Measurements from ENCODE around the gene TOB1. TPM values are rescaled to one million over a fixed set of nuclear protein-coding genes. Genes with fewer than 3 reads are reported as not detected.

The TOB1 gene
- total RNA-seq, 3 donors from 2014 or later (not counting 1 experiment from before 2014, with no cell fraction given) = 51.1 to 123 (median 110) TPM

DNA sequence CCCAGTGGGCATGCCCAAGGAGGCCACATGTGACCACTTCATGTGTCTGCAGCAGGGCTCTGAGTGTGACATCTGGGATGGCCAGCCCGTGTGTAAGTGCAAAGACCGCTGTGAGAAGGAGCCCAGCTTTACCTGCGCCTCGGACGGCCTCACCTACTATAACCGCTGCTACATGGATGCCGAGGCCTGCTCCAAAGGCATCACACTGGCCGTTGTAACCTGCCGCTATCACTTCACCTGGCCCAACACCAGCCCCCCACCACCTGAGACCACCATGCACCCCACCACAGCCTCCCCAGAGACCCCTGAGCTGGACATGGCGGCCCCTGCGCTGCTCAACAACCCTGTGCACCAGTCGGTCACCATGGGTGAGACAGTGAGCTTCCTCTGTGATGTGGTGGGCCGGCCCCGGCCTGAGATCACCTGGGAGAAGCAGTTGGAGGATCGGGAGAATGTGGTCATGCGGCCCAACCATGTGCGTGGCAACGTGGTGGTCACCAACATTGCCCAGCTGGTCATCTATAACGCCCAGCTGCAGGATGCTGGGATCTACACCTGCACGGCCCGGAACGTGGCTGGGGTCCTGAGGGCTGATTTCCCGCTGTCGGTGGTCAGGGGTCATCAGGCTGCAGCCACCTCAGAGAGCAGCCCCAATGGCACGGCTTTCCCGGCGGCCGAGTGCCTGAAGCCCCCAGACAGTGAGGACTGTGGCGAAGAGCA is 26.4 kb downstream of the TOB1 start:
- Histone ChIP-seq H3K27me3 (ENCODE audit: control insufficient read depth, insufficient read depth, low read length) (no peaks in the 10 kb centered on the region), H3K9me3 (ENCODE audit: control insufficient read depth, insufficient read depth, low read length) (no peaks in the 10 kb centered on the region), H3K4me3 (ENCODE audit: low read length) (no peak overlapping the region), H3K27ac (ENCODE audit: low read length) (no peak overlapping the region), H3K36me3 (ENCODE audit: control insufficient read depth, insufficient read depth, low read length) (no peaks in the 10 kb centered on the region), H3K4me1 (ENCODE audit: control insufficient read depth, insufficient read depth, low read length) (peaks cover 3% of the 10 kb centered on the region)
- Mint-ChIP-seq H3K27me3 (ENCODE audit: low read depth in 2 of 2) (peaks cover 7 to 8% of the 10 kb centered on the region in 2 donors), H3K4me3 (no peak overlapping the region), H3K36me3 (no peaks in the 10 kb centered on the region), H3K27ac (no peak overlapping the region), H3K4me1 (no peaks in the 10 kb centered on the region), H3K9me3 (no peaks in the 10 kb centered on the region)
- WGBS (ENCODE audit: insufficient coverage) = 93% methylated on average over 29 of the region's 29 CpGs
- DNase-seq (no peak), ATAC-seq (no peak)
- intact Hi-C loops (cut with micrococcal nuclease) = loop anchor here (5.0 kb wide), 1 partner anchor 57 kb away; no protein-coding TSS in a partner anchor
- TF ChIP-seq, protein P1, sequence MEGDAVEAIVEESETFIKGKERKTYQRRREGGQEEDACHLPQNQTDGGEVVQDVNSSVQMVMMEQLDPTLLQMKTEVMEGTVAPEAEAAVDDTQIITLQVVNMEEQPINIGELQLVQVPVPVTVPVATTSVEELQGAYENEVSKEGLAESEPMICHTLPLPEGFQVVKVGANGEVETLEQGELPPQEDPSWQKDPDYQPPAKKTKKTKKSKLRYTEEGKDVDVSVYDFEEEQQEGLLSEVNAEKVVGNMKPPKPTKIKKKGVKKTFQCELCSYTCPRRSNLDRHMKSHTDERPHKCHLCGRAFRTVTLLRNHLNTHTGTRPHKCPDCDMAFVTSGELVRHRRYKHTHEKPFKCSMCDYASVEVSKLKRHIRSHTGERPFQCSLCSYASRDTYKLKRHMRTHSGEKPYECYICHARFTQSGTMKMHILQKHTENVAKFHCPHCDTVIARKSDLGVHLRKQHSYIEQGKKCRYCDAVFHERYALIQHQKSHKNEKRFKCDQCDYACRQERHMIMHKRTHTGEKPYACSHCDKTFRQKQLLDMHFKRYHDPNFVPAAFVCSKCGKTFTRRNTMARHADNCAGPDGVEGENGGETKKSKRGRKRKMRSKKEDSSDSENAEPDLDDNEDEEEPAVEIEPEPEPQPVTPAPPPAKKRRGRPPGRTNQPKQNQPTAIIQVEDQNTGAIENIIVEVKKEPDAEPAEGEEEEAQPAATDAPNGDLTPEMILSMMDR (IDR thresholded peaks at IDR 0.05) = no peak

GRCh38 chr17:50837980-50838954 is 27.9 kb downstream of the TOB1 start:
- intact Hi-C loops (cut with micrococcal nuclease) = no loop called here
- TF ChIP-seq, protein P1 (IDR thresholded peaks at IDR 0.05) = no peak
- DNase-seq (no peak), ATAC-seq (no peak)
- no peak overlapping the region for H3K4me3 Mint-ChIP-seq
- H3K27ac Mint-ChIP-seq = no peak overlapping the region
- no peaks in the 10 kb centered on the region for H3K9me3 Mint-ChIP-seq
- H3K36me3 Mint-ChIP-seq = no peaks in the 10 kb centered on the region
- Histone ChIP-seq H3K27ac (ENCODE audit: low read length) (no peak overlapping the region), H3K9me3 (ENCODE audit: control insufficient read depth, insufficient read depth, low read length) (no peaks in the 10 kb centered on the region), H3K36me3 (ENCODE audit: control insufficient read depth, insufficient read depth, low read length) (no peaks in the 10 kb centered on the region), H3K4me3 (ENCODE audit: low read length) (no peak overlapping the region), H3K27me3 (ENCODE audit: control insufficient read depth, insufficient read depth, low read length) (no peaks in the 10 kb centered on the region), H3K4me1 (ENCODE audit: control insufficient read depth, insufficient read depth, low read length) (peaks cover 3% of the 10 kb centered on the region)
- H3K27me3 Mint-ChIP-seq (ENCODE audit: low read depth in 2 of 2) = peaks cover 7 to 8% of the 10 kb centered on the region in 2 donors
- no peaks in the 10 kb centered on the region for H3K4me1 Mint-ChIP-seq
- WGBS (ENCODE audit: insufficient coverage) = 85% methylated on average over 18 of the region's 21 CpGs

DNA sequence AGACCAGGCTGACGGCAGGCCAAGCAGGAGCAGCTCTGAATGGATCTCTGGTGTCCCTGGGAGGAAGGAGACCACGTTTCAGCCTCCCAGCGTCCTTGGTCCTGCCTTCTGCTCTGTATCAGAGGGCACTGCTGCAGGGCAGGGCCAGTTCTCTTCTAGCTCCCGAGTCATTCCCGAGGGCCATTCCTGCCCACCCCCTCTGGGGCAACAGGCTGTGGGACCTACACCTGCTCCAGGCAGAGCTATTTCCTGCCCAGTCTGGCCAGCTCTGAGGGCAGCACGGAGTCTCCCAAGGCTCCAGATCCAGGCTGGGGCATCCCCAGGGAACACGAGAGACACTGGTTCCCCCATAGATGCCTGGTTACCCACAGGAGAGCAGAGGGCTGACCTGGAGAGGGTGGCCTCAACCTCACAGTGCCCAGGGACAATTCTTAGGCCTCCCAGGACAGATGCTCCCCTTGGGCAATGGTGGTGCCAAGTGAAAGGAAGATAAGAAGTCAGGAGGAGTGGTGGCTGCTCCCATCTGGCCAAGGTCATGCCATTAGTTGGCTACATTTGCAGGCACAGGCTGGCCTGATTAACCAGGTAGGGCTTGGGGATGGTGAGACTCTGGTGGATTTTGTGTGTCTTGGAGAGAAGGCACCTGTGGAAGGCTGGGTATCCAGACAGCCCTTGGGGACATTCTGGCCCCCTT is 28.7 kb downstream of the TOB1 start:
- Histone ChIP-seq H3K27me3 (ENCODE audit: control insufficient read depth, insufficient read depth, low read length) (no peaks in the 10 kb centered on the region), H3K4me1 (ENCODE audit: control insufficient read depth, insufficient read depth, low read length) (peaks cover 3% of the 10 kb centered on the region), H3K4me3 (ENCODE audit: low read length) (no peak overlapping the region), H3K9me3 (ENCODE audit: control insufficient read depth, insufficient read depth, low read length) (no peaks in the 10 kb centered on the region), H3K27ac (ENCODE audit: low read length) (no peak overlapping the region), H3K36me3 (ENCODE audit: control insufficient read depth, insufficient read depth, low read length) (no peaks in the 10 kb centered on the region)
- intact Hi-C loops (cut with micrococcal nuclease) = no loop called here
- H3K36me3 Mint-ChIP-seq = no peaks in the 10 kb centered on the region
- no peak overlapping the region for H3K4me3 Mint-ChIP-seq
- WGBS (ENCODE audit: insufficient coverage) = 86% methylated on average over 7 of the region's 7 CpGs
- peaks cover 7 to 8% of the 10 kb centered on the region in 2 donors for H3K27me3 Mint-ChIP-seq (ENCODE audit: low read depth in 2 of 2)
- ATAC-seq (no peak), DNase-seq (no peak)
- no peaks in the 10 kb centered on the region for H3K9me3 Mint-ChIP-seq
- H3K27ac Mint-ChIP-seq = no peak overlapping the region
- TF ChIP-seq, protein P1 (IDR thresholded peaks at IDR 0.05) = no peak
- H3K4me1 Mint-ChIP-seq = no peaks in the 10 kb centered on the region
